ENCODE results near the gene PRPF31.

The PRPF31 gene

DNA sequence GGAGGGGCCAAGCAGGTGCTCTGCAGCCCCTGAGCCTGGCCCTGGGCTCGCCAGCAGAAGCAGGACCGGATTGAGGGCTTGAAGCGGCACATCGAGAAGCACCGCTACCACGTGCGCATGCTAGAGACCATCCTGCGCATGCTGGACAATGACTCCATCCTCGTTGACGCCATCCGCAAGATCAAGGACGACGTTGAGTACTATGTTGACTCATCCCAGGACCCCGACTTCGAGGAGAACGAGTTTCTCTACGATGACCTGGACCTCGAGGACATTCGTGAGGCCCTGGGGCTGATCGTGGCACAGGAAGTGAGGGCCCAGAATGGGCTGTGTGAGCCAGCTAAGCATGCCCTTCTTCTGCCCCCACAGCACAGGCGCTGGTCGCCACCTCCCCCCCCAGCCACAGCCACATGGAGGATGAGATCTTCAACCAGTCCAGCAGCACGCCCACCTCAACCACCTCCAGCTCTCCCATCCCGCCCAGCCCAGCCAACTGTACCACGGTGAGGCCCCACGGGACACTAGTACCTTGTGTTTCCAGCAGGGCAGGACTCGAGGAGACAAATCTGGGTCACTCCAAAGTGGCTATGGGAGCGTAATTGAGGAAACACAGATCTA lies 30.1 kb downstream of the PRPF31 start:
- no peak for DNase-seq

GRCh38 chr19:54147676-54148075 lies 32.1 kb downstream of the PRPF31 start:
- DNase-seq, result no peak

- DNase-seq, result no peak
Measured at GRCh38 chr19:54148158-54148557, 32.6 kb downstream of the PRPF31 start.

DNA sequence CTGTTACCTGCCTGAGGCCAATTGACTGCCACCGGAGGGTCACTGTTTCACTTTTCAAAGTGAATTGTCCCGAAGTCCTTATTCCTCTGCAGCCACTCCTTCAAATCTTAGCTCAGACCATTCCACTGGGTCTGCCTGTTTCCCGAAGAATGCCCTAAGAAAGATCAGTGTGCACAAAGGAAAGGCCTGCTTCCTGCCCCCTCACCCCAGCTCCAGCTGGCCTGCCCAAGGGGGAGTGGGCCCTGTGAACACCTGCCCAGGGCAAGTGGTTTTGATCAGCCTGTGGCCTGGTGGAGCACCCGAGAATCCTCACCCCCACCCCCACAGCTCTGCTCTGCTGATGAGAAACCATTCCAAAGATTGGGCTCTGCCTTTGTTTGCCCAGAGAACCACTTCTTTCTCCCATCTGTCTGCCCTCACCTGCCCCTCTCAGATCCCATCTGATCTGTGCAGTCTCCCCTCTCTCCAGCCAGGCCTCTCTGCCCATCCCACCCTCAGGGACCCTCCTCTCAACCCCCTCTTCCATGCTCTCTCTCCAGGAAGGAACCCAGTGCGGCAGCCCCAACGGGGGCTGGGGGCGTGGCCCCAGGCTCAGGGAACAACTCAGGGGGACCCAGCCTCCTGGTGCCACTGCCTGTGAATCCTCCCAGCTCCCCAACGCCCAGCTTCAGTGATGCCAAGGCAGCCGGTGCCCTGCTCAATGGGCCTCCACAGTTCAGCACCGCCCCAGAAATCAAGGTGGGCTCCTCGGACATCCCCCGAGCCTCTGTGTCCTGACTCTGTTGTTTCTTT lies 33.7 kb downstream of the PRPF31 start:
- DNase-seq, result no peak

GRCh38 chr19:54151362-54152035 lies 35.9 kb downstream of the PRPF31 start:
- DNase-seq, result no peak

DNA sequence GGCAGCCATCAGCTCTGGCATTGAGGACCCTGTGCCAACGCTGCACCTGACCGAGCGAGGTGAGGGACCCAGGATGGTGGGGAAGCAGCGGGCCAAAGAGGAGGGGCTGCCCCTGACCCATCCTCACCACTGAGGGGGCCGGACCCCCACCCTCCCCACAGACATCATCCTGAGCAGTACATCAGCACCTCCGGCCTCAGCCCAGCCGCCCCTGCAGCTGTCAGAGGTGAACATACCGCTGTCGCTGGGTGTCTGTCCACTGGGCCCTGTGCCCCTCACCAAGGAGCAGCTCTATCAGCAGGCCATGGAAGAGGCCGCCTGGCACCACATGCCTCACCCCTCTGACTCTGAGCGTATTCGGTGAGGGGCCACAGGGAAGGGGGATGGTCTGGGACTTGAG lies 36.7 kb downstream of the PRPF31 start:
- no peak for DNase-seq

DNA sequence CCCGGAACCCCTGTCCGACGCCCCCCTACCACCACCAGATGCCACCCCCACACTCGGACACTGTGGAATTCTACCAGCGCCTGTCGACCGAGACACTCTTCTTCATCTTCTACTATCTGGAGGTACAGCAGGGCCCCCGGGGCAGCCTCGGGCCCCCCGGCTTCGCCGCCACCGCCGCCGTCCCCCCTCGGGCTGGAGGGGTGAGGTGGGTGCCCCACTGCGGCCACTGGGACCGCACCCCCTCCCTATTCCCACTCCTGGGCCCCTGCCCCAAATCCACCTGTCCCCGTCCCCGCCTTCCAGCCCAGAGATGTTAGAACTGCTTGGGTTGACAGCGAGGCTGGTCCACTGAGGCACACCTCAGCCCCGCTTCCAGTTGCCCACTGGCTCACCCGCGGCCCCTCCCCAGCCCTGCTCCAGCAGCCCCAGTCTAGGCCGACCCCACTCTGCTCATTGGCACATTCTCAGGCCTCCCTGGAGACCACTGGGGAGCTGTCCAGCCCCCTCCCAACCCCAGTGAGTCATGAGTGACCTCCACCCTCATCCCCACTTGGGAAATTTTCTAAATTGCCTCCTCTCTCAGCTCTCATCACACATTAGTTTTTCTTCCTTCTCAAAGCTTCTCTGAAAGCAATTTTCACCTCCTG lies 37.4 kb downstream of the PRPF31 start:
- DNase-seq, result no peak

GRCh38 chr19:54153731-54154326 lies 38.3 kb downstream of the PRPF31 start:
- no peak for DNase-seq

- DNase-seq, result peak; percentile 13 to 74 (median 44)
Measured at GRCh38 chr19:54154603-54155345, 39.2 kb downstream of the PRPF31 start.

- no peak for DNase-seq
Measured at GRCh38 chr19:54155694-54156093, 40.1 kb downstream of the PRPF31 start.

GRCh38 chr19:54156490-54156889 lies 40.9 kb downstream of the PRPF31 start:
- no peak for DNase-seq

DNA sequence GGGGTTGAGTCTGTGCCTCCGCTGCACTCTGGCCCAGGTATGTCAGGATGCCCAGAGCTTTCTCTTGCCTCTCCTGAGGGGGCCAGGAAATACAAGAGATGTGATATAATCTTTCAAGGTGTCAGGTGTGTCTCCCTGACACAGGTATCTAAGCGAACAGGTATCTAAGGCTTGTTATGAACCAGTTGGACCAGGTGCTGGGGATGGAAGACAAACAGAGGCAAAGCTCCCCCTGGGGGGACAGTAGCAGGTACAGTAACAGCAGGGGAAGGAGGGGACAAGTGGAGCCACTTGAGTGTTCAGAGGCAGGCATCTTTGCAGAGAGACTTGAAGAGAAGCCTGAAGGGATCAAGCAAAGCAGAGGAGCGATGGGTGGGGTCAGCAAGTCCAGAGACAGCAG lies 41.4 kb downstream of the PRPF31 start:
- DNase-seq, result no peak

GRCh38 chr19:54158812-54159351 lies 43.3 kb downstream of the PRPF31 start:
- DNase-seq, result peak in 2 of 6 experiments; percentile 19 to 24

DNA sequence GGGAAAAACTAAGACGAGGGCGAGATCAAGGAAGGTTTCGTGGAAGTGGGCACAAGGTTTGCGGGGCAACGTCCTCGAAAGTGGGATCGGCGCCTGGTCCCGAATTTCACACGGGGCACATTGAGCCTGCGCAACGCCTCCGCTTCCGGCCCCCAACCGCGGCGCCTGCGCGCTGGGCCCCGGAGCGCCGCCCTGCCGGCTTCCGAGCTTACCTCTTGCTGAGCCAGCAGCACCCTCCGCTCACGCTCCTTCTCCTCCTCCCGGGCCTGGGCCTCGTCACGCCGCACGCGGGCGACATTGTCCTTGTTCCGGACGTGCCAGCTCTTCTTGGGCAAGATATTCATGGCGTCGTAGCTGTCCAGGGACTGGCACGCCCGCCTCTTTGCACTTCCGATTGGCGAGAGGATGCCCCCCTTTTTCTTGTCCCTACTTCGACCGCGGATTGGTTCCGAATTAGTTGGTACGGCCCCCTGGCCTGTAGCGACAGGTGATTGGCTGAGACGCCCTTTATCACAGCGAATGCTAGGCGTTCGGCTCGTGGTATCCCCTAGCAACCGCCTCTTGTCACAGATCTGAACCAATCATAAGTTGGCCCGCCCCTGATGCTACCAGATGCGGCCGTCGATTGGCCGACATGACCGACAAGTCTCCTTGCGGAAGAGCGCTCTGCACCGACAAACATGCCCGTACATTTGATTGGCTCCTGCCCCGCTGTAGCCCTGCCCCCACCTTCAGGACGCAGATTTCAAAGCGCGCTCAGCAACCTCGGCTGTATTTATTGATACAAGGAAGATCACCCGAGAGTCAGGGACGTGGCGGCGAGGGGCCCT lies 44.0 kb downstream of the PRPF31 start, which contains the start of gene LENG1:
TSS of gene LENG1 (minus strand) at position 370 of the 830 bp plus-strand sequence. CDS start at position 344, 26 bp downstream.
- DNase-seq, result peak; percentile 96 to 99 (median 99)

DNA sequence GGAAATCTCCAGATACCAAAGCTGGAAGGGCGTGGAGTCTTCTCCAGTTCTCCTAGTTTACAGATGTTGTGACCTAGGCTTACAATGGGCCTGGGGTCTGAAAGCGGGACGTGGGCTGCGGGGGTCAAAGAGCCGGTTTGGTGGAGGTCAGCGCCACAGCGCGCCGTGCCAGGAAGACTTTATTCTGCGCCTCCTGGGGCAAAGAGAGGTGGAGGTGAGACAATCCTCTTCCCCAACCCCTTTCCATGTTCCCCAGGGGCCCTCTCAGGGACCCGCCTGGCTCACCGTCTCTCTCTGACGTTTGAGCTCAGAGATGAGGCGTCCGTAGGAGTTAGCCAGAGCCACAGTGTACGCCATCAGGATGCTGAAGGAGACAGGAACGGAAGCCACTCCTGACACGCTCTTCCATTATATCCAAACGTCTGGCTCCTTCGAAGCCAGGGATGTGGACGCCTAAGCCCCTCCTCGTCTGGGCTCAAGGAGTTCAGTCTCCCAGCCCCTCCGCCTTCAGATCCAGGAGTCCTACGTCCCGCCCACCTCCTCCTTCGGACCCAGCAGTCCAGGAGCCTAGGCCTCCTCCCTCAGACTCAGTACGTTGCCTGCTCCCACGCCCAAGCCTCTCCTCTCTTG lies 44.7 kb downstream of the PRPF31 start:
- no peak for DNase-seq

- DNase-seq, result no peak
Measured at GRCh38 chr19:54160854-54161253, 45.3 kb downstream of the PRPF31 start.

GRCh38 chr19:54162241-54162805 lies 46.8 kb downstream of the PRPF31 start:
- peak; percentile 72 to 93 (median 84) for DNase-seq

DNA sequence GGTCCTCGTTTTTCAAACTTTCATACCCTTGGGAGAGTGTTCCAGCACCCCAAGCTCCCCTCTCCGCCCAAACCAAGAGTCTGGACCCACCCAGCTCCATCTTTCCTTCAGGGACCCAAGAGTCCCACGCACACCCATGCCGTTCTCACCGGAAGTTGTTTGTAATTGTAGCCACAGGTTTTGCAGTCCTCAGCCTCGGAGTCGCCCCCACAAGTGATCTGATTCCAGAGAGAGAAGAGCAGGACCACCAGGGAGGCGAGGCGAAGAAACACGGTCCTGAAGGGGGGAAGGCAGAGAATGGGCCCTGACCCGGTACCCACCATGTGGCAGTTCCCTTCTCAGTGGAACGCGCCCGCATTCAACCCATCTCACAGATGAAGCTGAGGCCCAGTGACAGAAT lies 47.3 kb downstream of the PRPF31 start:
- DNase-seq, result no peak

DNA sequence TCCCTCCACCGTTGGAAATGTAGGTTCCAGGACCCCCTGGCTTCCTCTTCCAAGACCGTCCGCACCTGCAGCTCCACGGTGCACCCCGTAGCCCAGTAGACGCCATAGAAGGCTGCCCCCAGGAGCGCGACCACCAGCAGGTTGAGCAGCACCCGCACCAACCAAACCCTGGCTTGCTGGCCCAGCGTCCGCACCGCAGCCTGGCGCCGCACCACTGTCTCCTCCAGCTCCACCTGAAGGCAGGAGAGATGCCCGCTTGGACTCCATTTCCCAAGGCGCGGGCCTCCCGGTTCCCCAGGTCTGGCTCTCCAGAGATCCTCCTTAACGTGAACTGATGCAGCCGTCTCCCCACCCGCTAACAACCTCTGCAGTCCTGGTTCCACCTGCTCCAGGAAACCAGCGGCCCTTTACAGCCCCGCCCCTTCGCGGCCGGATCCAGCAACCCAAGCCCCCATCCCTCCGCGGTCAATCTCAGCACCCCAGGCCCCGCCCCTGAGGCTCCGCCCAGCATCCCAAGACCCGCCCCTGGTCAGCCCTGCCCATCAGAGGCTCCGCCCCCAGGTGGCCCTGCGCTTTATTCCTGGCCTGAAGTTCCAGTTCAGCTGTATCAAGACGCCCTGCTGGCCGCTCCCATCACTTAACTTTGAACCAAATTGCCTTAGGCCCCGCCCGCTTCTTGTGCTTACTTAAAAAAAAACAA lies 49.0 kb downstream of the PRPF31 start:
- peak in 4 of 6 experiments; percentile 14 to 40 (median 21) for DNase-seq

All from stimulated activated naive CD4-positive, alpha-beta T cell (primary cell).